Esophagus squamous epithelium (tissue), 4 donors: ENCODE results near the gene EME1.
"Not testable (repeated sequence)": the region's sequence is repeated elsewhere in the genome, so short reads cannot be mapped to it uniquely, and the experiment has no call there.

Source experiments
- POLR2A ChIP-seq, 4 donors: fragments of 450-650 bp; IDR thresholded peaks; one replicate each; pipeline ENCODE4 v1.6.1; 2017; ENCODE audit warnings: antibody characterized with exemption in 4 of 4, mild to moderate bottlenecking in 4 of 4, moderate library complexity in 3 of 4
- TF ChIP-seq, protein P1 (sequence below), 6 experiments: fragments of 450-650 bp in 4 of 6; fragments of 200-600 bp in 2 of 6; sonication (generic) in 2 of 6; IDR thresholded peaks; one replicate each; pipeline ENCODE4 v1.5.1; 2016 to 2019; ENCODE audit warnings: antibody characterized with exemption in 6 of 6, mild to moderate bottlenecking in 4 of 6, moderate library complexity in 4 of 6

DNA sequence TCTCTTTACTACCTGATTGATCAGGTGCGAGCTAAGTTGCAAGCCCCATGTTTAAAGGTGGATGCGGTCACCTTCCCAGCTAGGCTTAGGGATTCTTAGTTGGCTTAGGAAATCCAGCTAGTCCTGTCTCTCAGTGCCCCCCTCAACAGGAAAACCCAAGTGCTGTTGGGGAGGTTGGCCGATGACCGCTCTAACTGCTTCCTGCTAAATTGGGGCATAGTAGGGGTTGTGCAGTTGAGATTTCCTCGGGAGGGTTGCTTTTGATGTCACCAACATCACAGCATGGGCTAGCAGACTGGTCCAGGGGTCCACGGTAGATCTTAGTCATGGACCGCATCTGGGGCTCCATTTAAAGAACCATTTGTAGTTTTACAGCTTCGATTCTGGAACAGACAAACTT is 26.6 kb downstream of the EME1 start:
- TF ChIP-seq, protein P1, sequence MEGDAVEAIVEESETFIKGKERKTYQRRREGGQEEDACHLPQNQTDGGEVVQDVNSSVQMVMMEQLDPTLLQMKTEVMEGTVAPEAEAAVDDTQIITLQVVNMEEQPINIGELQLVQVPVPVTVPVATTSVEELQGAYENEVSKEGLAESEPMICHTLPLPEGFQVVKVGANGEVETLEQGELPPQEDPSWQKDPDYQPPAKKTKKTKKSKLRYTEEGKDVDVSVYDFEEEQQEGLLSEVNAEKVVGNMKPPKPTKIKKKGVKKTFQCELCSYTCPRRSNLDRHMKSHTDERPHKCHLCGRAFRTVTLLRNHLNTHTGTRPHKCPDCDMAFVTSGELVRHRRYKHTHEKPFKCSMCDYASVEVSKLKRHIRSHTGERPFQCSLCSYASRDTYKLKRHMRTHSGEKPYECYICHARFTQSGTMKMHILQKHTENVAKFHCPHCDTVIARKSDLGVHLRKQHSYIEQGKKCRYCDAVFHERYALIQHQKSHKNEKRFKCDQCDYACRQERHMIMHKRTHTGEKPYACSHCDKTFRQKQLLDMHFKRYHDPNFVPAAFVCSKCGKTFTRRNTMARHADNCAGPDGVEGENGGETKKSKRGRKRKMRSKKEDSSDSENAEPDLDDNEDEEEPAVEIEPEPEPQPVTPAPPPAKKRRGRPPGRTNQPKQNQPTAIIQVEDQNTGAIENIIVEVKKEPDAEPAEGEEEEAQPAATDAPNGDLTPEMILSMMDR (IDR thresholded peaks at IDR 0.05), result not testable (repeated sequence)
- TF ChIP-seq POLR2A (IDR thresholded peaks at IDR 0.05), result not testable (repeated sequence)
